K562 (cell line): ENCODE results near the gene CYSRT1.

Experiments used
- POLR2B ChIP-seq: fragments of 450-650 bp; IDR thresholded peaks from 2 replicates; pipeline ENCODE4 v1.6.1; 2018; ENCODE audit warnings: low read depth; ENCODE audit not compliant: partially characterized antibody
- SNRNP70 ChIP-seq: fragments of 200-400 bp; formaldehyde crosslinking; optimal IDR thresholded peaks from 2 replicates; pipeline ENCODE3; 2017; ENCODE audit warnings: low read depth, low read length
- SP2 ChIP-seq: IDR thresholded peaks from 2 replicates; pipeline ENCODE4 v1.6.1; 2011; ENCODE audit warnings: mild to moderate bottlenecking, low read depth, low read length, moderate library complexity; ENCODE audit not compliant: poor library complexity, severe bottlenecking; ENCODE audit errors: extremely low read depth
- TF ChIP-seq, protein P1 (sequence below): fragments of 200-800 bp; sonication (Bioruptor generic); IDR thresholded peaks from 2 replicates; pipeline ENCODE4 v1.6.1; 2016; ENCODE audit warnings: missing genetic modification characterization, missing compliant biosample characterization

DNA sequence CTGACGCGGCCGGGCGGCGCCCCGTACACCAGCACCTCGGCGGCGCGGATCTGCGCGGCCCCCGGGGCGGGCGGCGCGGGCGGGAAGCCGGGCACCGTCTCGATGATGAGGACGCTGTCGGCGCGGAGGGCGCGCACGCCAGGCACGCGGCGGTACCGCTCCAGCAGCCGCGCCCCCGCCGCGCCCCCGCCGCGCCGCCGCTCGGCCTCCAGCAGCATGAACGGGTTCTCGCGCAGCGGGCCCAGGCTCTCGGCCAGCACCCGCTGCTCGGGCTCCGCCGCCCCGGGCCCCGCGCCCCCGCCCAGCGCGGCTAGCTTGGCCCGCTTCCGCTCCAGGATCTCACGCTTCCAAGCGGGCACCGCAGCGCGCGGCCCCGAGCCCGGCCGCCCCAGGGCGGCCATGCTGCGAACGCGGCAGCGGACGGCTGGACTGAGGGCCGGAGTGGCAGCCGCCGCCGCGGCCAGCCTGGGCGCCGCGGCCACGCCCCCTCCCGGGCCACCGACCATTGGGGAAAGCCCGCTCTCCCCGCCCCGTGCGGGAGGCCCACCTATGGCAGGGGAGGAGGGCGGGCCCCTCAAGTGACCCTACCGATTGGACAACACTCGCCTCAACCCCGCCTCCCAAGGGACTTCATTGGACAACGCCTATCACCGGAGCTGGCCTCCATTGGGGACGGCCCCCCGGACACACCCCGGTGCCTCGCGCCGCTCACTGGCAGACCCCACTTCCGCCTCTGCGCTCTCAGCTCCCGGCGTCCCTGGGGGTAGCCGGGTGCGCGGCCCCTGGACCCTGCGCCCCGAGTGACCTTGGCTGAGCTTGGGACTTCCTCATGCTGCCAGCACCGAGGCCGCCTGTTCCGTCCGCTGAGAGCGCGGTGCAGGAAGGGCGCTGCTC, 24.4 kb upstream of the CYSRT1 start, which contains the start of gene TPRN:
- TF ChIP-seq SNRNP70 (no peak), SP2 (peak; percentile 86), POLR2B (peak; percentile 76)
- TF ChIP-seq, protein P1, sequence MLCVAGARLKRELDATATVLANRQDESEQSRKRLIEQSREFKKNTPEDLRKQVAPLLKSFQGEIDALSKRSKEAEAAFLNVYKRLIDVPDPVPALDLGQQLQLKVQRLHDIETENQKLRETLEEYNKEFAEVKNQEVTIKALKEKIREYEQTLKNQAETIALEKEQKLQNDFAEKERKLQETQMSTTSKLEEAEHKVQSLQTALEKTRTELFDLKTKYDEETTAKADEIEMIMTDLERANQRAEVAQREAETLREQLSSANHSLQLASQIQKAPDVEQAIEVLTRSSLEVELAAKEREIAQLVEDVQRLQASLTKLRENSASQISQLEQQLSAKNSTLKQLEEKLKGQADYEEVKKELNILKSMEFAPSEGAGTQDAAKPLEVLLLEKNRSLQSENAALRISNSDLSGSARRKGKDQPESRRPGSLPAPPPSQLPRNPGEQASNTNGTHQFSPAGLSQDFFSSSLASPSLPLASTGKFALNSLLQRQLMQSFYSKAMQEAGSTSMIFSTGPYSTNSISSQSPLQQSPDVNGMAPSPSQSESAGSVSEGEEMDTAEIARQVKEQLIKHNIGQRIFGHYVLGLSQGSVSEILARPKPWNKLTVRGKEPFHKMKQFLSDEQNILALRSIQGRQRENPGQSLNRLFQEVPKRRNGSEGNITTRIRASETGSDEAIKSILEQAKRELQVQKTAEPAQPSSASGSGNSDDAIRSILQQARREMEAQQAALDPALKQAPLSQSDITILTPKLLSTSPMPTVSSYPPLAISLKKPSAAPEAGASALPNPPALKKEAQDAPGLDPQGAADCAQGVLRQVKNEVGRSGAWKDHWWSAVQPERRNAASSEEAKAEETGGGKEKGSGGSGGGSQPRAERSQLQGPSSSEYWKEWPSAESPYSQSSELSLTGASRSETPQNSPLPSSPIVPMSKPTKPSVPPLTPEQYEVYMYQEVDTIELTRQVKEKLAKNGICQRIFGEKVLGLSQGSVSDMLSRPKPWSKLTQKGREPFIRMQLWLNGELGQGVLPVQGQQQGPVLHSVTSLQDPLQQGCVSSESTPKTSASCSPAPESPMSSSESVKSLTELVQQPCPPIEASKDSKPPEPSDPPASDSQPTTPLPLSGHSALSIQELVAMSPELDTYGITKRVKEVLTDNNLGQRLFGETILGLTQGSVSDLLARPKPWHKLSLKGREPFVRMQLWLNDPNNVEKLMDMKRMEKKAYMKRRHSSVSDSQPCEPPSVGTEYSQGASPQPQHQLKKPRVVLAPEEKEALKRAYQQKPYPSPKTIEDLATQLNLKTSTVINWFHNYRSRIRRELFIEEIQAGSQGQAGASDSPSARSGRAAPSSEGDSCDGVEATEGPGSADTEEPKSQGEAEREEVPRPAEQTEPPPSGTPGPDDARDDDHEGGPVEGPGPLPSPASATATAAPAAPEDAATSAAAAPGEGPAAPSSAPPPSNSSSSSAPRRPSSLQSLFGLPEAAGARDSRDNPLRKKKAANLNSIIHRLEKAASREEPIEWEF (CRISPR knock-in tag) = no peak
